Measurements from ENCODE around the gene PHRF1. TPM values are rescaled to one million over a fixed set of nuclear protein-coding genes. Genes with fewer than 3 reads are reported as not detected.

Gene PHRF1
- total RNA-seq, 2 experiments from 2014 or later: 40.0 to 44.5 TPM

DNA sequence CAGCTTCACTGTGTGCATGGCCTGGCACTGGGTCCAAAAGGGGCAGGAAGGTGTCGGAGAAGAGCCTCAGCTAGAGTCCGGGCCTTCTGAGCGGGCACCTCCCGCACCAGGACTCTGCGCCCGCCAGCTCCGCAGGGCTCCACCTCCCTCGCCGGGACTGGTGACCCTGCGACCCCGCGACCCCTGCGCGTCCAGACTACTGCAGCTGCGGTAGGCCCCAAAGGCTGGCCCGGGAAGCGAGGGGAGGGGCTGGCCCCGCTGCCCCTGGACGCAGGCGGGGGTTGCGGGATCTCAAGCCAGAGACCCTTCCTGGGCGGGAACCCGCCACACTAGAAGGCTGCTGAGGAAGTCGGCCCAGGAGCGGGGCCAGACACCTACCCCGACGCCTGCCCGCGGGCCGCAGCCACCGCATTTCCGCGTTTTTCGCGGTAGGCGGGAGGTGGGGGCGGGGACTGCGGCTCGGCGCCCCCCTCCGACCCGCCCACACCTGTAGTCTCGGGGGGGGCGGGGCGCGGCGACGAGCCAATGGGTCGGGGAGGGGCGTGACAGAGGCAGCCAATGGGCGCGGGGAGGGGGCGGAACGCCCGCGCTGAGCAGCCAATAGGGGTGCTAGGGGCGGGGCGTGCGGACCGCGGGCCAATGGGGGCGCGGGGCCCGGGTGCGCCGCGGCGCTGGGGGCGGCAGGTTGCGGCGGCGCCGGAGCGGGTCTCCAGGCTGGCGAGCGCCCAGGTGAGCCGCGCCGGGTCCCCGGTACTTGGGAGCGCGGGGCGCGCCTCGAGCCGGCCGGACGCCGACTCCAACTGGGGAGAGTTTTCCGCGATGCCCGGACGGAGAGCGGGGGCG, 15.7 kb upstream of the PHRF1 start, which contains the start of the genes LMNTD2 and RASSF7:
LMNTD2 (minus strand) TSS at position 434 of the 843 bp plus-strand sequence; CDS start at position 412, 22 bp downstream.
RASSF7 (plus strand) TSS at position 666 of the 843 bp plus-strand sequence. CDS start 799 bp downstream, outside the sequence.
- peak within 1 kb of the TSS; percentile 72 for H3K27ac Mint-ChIP-seq

DNA sequence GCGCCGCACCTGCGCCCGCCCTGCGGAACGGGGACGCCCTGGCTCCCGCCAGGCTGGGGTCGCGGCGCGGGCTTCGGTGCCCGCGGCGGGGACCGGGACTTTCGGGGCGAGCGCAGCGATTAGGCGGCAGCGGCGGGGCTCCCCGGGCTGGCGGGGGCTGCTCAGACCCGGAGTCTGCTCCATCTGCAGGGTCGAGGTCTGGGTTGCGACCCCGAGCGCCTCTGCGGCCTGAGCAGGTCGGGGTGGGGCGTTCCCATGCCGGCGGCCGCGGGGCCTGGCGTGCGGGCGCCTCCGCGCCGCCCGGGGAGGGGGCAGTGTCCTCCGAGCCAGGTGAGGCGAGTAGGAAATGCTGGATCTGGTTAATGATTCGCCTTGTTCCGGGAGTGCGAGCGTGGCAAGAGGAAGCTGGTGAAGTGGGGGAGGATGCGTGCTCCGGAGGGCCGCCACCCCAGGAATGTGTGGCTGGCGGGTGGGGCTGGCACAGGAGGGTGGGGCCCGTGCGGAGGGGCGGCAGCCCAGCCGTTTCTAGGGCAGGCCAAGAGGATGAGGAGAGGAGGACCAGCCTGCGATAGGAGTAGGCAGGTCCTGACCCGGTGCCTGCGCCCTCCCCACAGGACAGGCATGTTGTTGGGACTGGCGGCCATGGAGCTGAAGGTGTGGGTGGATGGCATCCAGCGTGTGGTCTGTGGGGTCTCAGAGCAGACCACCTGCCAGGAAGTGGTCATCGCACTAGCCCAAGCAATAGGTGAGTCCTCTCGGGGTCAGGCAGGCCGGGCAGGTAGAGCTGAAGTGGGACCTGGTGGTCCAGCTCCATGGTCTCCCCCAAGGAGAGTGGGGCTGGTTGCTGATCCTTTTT, 14.9 kb upstream of the PHRF1 start:
- H3K27me3 Mint-ChIP-seq: peaks cover 2% of the 10 kb centered on the region
- peaks cover 8% of the 10 kb centered on the region for H3K4me1 Mint-ChIP-seq
- intact Hi-C loops (cut with DNase I, micrococcal nuclease): loop anchor here in 1 of 2 experiments (2.0 kb wide), 1 partner anchor 15 kb away; the partner anchor contains the start of gene PHRF1
- H3K27ac Mint-ChIP-seq: peak overlapping the region; percentile 17
- ChIA-PET POLR2A (no interaction called here), CTCF (interaction anchor here (1.0 kb wide), 1 partner anchor 186 kb away, joined by 3 read pairs; the partner anchor contains the start of gene TALDO1)
- no peaks in the 10 kb centered on the region for H3K9me3 Mint-ChIP-seq (ENCODE audit: low read depth)
- H3K4me3 Mint-ChIP-seq: peak overlapping the region; percentile 85
- DNase-seq (peak; percentile 50), ATAC-seq (peak; percentile 24)
- H3K36me3 Mint-ChIP-seq (ENCODE audit: low read depth): peaks cover 1% of the 10 kb centered on the region

More for the DNA sequence above, 15.7 kb upstream of the PHRF1 start, which contains the start of the genes LMNTD2 and RASSF7:
- H3K27me3 Mint-ChIP-seq: peaks cover 2% of the 10 kb centered on the region
- ATAC-seq (peak; percentile 93), DNase-seq (peak; percentile 97)
- peaks cover 1% of the 10 kb centered on the region for H3K36me3 Mint-ChIP-seq (ENCODE audit: low read depth)
- H3K9me3 Mint-ChIP-seq (ENCODE audit: low read depth): no peaks in the 10 kb centered on the region
- CTCF ChIA-PET: interaction anchor here (1.0 to 1.6 kb wide), 4 partner anchors 15 to 187 kb away, joined by 3 to 7 read pairs (median 4); partner anchors contain the start of gene TALDO1
- peak within 1 kb of the TSS; percentile 85 for H3K4me3 Mint-ChIP-seq
- POLR2A ChIA-PET: no interaction called here
- intact Hi-C loops (cut with DNase I, micrococcal nuclease): loop anchor here (1.0 to 2.0 kb wide), 7 partner anchors 8 to 135 kb away; partner anchors contain the start of genes PHRF1 (in 2 of the 2), DEAF1 (in 1 of the 2), HRAS (in 1 of the 2) and RNH1 (in 1 of the 2)
- peaks cover 8% of the 10 kb centered on the region for H3K4me1 Mint-ChIP-seq

DNA sequence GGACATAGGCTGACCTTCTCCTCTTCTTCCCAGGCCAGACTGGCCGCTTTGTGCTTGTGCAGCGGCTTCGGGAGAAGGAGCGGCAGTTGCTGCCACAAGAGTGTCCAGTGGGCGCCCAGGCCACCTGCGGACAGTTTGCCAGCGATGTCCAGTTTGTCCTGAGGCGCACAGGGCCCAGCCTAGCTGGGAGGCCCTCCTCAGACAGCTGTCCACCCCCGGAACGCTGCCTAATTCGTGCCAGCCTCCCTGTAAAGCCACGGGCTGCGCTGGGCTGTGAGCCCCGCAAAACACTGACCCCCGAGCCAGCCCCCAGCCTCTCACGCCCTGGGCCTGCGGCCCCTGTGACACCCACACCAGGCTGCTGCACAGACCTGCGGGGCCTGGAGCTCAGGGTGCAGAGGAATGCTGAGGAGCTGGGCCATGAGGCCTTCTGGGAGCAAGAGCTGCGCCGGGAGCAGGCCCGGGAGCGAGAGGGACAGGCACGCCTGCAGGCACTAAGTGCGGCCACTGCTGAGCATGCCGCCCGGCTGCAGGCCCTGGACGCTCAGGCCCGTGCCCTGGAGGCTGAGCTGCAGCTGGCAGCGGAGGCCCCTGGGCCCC, 14.1 kb upstream of the PHRF1 start:
- CTCF ChIA-PET: no interaction called here
- Mint-ChIP-seq H3K27ac (no peak overlapping the region), H3K4me1 (peaks cover 8% of the 10 kb centered on the region), H3K4me3 (peak overlapping the region; percentile 85), H3K9me3 (ENCODE audit: low read depth) (no peaks in the 10 kb centered on the region), H3K27me3 (no peaks in the 10 kb centered on the region), H3K36me3 (ENCODE audit: low read depth) (peaks cover 7% of the 10 kb centered on the region)
- POLR2A ChIA-PET: no interaction called here
- DNase-seq (peak; percentile 6), ATAC-seq (no peak)
- intact Hi-C loops (cut with DNase I, micrococcal nuclease): no loop called here

DNA sequence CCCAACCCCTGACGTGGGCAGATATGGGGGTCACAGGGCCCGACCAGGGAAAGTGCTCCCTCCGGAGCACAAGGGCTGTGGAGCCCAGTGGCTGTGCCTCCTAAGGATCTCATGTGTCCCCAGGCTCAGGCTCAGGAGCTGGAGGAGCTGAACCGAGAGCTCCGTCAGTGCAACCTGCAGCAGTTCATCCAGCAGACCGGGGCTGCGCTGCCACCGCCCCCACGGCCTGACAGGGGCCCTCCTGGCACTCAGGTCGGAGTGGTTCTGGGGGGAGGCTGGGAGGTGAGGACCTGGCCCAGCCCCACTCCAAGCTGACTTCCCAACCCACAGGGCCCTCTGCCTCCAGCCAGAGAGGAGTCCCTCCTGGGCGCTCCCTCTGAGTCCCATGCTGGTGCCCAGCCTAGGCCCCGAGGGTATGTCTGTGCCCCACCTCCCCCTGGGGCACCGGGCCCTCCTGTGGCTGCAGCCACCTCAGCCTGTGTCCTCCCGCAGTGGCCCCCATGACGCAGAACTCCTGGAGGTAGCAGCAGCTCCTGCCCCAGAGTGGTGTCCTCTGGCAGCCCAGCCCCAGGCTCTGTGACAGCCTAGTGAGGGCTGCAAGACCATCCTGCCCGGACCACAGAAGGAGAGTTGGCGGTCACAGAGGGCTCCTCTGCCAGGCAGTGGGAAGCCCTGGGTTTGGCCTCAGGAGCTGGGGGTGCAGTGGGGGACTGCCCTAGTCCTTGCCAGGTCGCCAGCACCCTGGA, 13.0 kb upstream of the PHRF1 start:
- Mint-ChIP-seq H3K27ac (no peak overlapping the region), H3K9me3 (ENCODE audit: low read depth) (no peaks in the 10 kb centered on the region), H3K36me3 (ENCODE audit: low read depth) (peaks cover 13% of the 10 kb centered on the region), H3K4me3 (no peak overlapping the region), H3K27me3 (no peaks in the 10 kb centered on the region), H3K4me1 (peaks cover 8% of the 10 kb centered on the region)
- POLR2A ChIA-PET: no interaction called here
- intact Hi-C loops (cut with DNase I, micrococcal nuclease): no loop called here
- ATAC-seq: no peak
- DNase-seq: peak; percentile 15
- CTCF ChIA-PET: interaction anchor here (0.9 kb wide), 1 partner anchor 27 kb away, joined by 3 read pairs; no protein-coding TSS in a partner anchor

DNA sequence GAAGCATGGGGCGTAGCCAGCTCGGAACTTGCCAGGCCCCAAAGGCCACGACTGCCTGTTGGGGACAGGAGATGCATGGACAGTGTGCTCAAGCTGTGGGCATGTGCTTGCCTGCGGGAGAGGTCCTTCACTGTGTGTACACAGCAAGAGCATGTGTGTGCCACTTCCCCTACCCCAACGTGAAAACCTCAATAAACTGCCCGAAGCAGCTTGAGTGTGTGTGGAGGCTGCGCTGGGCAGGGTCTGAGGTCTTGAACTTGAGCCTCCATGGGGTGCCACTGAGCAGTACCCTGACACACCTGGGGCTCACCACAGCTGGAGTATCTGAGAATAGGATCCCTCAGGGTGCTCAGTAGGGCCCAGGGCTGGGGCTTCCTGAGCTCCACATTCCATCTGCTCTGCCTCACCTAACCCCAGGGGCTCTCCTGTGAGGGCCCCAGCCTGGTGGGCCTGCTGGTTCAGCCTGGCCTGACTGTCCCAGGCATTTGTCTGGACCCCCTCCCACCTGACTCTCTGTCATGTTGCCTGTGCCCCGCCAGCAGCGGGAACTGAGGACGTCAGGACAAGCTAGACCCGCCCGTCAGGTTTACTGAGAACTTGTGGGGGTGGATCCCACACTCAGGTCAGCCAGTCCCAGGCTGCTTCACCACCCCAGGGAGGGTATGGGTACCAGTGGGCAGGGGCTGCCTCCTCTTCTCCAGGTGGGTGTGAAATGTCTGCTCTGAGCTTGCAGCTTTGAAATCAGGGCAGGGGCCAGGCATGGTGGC, 12.3 kb upstream of the PHRF1 start:
- ChIA-PET POLR2A (interaction anchor here (0.9 kb wide), 1 partner anchor 15 kb away, joined by 3 read pairs; no protein-coding TSS in a partner anchor), CTCF (no interaction called here)
- ATAC-seq: no peak
- H3K4me1 Mint-ChIP-seq: peaks cover 8% of the 10 kb centered on the region
- peak; percentile 16 for DNase-seq
- no peak overlapping the region for H3K27ac Mint-ChIP-seq
- no peaks in the 10 kb centered on the region for H3K27me3 Mint-ChIP-seq
- no peaks in the 10 kb centered on the region for H3K9me3 Mint-ChIP-seq (ENCODE audit: low read depth)
- no peak overlapping the region for H3K4me3 Mint-ChIP-seq
- intact Hi-C loops (cut with DNase I, micrococcal nuclease): no loop called here
- peaks cover 13% of the 10 kb centered on the region for H3K36me3 Mint-ChIP-seq (ENCODE audit: low read depth)

DNA sequence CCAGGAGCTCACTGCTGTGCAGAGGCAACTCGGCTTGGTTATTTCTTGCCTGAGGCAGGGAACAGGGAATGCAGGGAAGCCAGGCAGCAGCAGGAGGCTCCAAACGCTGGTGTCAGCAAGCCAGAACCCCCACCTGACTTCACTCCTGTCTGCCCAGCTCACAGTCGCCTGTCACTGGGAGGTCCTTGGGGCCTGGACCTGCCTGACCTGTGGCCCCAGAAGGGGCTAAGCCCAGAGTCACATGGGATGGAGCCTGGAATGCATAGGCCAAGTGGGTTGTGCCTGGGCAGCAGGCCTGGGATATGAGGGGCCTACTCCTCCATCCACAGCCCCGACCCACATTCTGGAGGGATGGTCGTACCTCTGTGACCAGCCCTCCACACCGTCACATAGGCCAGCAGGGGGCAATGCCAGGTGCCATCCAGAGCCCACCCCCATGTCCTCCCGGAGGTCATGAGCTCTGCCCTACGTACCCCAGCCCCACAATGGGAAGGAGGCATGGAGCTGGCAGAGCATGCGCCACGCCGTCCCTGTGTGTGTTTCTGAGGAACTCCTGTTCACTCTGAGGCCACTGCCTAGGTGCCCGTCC, 10.3 kb upstream of the PHRF1 start:
- no peak for ATAC-seq
- H3K4me1 Mint-ChIP-seq: peaks cover 3% of the 10 kb centered on the region
- CTCF ChIA-PET: interaction anchor here (0.6 to 2.0 kb wide), 4 partner anchors 12 to 195 kb away, joined by 3 to 5 read pairs (median 4); no protein-coding TSS in a partner anchor
- H3K4me3 Mint-ChIP-seq: no peak overlapping the region
- H3K27me3 Mint-ChIP-seq: no peaks in the 10 kb centered on the region
- H3K27ac Mint-ChIP-seq: no peak overlapping the region
- no peaks in the 10 kb centered on the region for H3K9me3 Mint-ChIP-seq (ENCODE audit: low read depth)
- POLR2A ChIA-PET: no interaction called here
- peaks cover 13% of the 10 kb centered on the region for H3K36me3 Mint-ChIP-seq (ENCODE audit: low read depth)
- peak; percentile 16 for DNase-seq
- intact Hi-C loops (cut with DNase I, micrococcal nuclease): no loop called here

DNA sequence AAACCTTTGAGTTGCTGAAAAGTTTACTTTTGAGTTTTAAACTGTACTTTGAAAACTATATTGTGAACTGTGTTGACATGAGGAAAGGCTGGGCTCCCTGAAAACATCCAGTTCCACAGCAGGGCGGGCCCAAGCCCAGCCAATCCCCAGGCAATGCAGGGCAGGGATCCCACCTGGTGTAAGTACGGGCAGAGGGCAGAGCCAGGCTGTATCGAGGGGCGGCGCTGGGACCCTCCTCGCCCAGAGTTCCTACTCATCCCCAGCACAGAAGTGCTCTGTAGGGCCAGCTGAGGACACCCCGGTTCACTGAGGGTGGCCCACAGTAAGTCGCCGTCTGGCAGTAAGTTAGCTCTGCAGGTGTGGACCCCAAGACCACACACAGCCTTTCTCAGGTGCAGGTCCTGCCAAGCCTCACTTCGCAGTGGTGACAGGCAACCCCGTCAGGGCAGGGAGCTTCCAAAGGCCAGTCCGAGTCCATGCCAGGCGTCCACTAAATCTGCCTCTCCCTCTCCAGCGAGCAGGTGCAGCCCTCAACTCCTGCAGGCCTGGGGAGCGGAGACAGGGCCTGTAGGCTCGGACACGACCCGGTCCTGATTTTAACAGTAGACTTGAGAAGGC, 9.2 kb upstream of the PHRF1 start:
- H3K9me3 Mint-ChIP-seq (ENCODE audit: low read depth): no peaks in the 10 kb centered on the region
- DNase-seq: no peak
- CTCF ChIA-PET: interaction anchor here (0.6 to 2.0 kb wide), 3 partner anchors 13 to 194 kb away, joined by 3 to 5 read pairs (median 4); no protein-coding TSS in a partner anchor
- POLR2A ChIA-PET: no interaction called here
- H3K4me3 Mint-ChIP-seq: peak overlapping the region; percentile 88
- H3K27me3 Mint-ChIP-seq: no peaks in the 10 kb centered on the region
- H3K36me3 Mint-ChIP-seq (ENCODE audit: low read depth): peaks cover 13% of the 10 kb centered on the region
- intact Hi-C loops (cut with DNase I, micrococcal nuclease): no loop called here
- H3K4me1 Mint-ChIP-seq: no peaks in the 10 kb centered on the region
- no peak for ATAC-seq
- H3K27ac Mint-ChIP-seq: peak overlapping the region; percentile 19

DNA sequence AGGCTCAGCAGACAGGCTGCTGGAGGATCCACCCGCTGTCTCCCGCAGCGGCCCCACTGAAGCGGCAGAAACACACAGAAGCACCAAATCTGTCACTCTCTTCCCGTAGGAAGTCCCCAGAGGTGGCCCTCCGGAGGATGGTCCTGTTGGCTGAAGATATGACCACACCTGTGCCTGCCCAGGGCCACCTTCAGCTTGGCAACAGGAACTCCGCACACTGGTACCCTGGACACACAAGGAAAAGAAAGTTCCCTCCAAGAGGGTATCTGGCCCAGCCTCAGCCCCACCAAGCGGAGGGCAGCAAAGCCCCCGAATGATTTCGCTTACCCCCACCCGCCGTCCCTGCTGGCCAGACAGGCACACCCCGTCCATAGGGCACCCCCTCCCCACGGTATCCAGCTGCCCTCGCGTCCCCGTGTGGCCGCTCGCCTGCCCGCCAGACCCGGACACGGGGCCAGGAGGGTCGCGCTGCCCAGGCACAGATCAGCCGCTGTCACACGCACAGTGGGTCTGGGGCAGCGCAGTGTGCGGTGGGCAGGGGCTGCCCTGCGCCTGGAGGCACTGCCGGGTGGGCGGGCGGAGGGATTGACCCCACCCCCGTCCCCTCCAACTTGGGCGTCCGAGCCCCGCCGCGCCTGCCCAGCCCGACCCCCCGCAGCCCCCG, 8.5 kb upstream of the PHRF1 start:
- H3K36me3 Mint-ChIP-seq (ENCODE audit: low read depth): peaks cover 13% of the 10 kb centered on the region

More for the DNA sequence above, 8.5 kb upstream of the PHRF1 start:
- Mint-ChIP-seq H3K27ac (peak overlapping the region; percentile 69), H3K27me3 (no peaks in the 10 kb centered on the region), H3K9me3 (ENCODE audit: low read depth) (no peaks in the 10 kb centered on the region), H3K4me1 (no peaks in the 10 kb centered on the region), H3K4me3 (peak overlapping the region; percentile 88)
- CTCF ChIA-PET: interaction anchor here (0.6 kb wide), 1 partner anchor 36 kb away, joined by 3 read pairs; no protein-coding TSS in a partner anchor
- POLR2A ChIA-PET: interaction anchor here (0.6 kb wide), 1 partner anchor 360 kb away, joined by 3 read pairs; the partner anchor contains the start of genes BET1L and RIC8A
- DNase-seq (no peak), ATAC-seq (peak; percentile 0)
- intact Hi-C loops (cut with DNase I, micrococcal nuclease): loop anchor here (1.0 to 2.0 kb wide), 11 partner anchors 7 to 331 kb away; partner anchors contain the start of genes LMNTD2 (in 2 of the 2), RASSF7 (in 2 of the 2), HRAS (in 1 of the 2) and IRF7 (in 1 of the 2)
